Measurements from ENCODE around the gene SHH.

SHH gene

DNA sequence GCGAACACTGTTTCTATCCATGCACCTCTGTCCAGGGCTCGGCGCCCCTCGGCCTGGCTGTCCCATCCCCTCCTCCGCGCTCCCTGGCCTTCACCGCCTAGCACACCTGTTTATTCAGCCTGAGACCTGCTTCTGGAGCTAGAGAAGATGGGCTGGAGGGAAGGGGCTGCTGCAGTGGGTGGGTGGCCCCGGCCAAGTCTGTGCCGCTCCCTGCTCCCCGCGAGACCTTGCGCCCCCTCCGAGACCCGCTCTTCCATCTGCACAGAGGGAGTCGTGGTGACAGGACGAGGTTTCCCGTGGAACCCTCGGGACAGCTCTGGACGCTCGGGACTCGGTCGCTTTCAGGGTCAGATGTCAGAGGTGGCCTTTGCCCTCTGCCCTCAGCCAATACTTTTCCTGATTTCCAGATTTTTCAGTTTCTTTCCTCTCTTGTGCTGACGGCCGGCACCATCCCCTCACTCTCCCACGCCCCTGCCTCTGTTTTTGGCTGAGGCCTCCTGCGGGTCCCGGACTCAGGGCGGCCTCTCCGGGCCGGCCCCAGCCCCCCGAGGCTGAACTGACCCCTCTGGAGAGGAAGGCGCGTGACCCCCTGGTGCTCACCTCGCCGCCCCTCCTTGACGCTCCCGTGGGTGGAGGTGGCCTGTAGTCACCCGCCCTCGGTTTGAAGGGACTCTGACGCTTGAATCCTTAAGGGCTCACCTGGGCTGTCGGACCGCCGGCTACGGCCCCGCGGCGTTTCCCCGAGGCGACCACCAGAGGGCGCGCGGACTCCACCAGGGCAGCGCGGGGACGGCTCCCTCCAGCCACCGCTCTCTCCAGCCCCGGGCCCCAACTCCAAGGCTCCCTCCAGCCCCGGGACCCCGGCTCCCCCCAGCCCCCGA, 15.6 kb downstream of the SHH start:
- TF ChIP-seq, protein P1, sequence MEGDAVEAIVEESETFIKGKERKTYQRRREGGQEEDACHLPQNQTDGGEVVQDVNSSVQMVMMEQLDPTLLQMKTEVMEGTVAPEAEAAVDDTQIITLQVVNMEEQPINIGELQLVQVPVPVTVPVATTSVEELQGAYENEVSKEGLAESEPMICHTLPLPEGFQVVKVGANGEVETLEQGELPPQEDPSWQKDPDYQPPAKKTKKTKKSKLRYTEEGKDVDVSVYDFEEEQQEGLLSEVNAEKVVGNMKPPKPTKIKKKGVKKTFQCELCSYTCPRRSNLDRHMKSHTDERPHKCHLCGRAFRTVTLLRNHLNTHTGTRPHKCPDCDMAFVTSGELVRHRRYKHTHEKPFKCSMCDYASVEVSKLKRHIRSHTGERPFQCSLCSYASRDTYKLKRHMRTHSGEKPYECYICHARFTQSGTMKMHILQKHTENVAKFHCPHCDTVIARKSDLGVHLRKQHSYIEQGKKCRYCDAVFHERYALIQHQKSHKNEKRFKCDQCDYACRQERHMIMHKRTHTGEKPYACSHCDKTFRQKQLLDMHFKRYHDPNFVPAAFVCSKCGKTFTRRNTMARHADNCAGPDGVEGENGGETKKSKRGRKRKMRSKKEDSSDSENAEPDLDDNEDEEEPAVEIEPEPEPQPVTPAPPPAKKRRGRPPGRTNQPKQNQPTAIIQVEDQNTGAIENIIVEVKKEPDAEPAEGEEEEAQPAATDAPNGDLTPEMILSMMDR (IDR thresholded peaks at IDR 0.05; ENCODE audit: low read depth, low read length, missing control alignments) = peak; percentile 75
- no peaks in the 10 kb centered on the region for H3K36me3 ChIP-seq (replicated peaks)
- no peaks in the 10 kb centered on the region for H3K27me3 ChIP-seq (replicated peaks)
- no peak overlapping the region for H3K27ac ChIP-seq
- peak; percentile 18 for DNase-seq
- H3K4me3 ChIP-seq (ENCODE audit: low read depth, low read length) = no peak overlapping the region
- in situ Hi-C loops (cut with HindIII; ENCODE audit: low pct_ligation_motif_present, low sequenced_read_pairs) = no loop called here

DNA sequence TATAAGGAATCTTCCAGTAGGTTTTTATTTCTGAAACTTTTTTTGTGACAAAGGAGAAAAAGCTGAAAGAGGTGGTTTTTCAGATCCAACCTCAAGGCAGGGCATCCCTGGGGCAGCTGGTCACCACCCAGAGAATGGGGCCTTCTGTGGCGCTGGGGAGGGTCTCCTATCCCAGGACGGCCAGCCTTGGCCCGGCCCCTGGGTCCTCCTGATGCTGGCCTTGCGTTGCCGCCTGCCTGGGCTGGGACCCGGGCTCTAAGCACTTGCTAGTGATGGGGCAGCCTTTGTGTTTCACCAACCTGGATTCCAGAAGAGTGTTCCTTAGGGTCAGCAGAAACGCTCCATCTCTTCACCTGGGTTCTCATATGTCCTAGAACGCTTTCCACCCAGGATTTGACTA, 16.3 kb downstream of the SHH start:
- in situ Hi-C loops (cut with HindIII; ENCODE audit: low pct_ligation_motif_present, low sequenced_read_pairs) = no loop called here
- Histone ChIP-seq H3K27ac (no peak overlapping the region), H3K4me3 (ENCODE audit: low read depth, low read length) (no peak overlapping the region), H3K27me3 (replicated peaks) (no peaks in the 10 kb centered on the region), H3K36me3 (replicated peaks) (no peaks in the 10 kb centered on the region)
- TF ChIP-seq, protein P1 (IDR thresholded peaks at IDR 0.05; ENCODE audit: low read depth, low read length, missing control alignments) = no peak
- no peak for DNase-seq

DNA sequence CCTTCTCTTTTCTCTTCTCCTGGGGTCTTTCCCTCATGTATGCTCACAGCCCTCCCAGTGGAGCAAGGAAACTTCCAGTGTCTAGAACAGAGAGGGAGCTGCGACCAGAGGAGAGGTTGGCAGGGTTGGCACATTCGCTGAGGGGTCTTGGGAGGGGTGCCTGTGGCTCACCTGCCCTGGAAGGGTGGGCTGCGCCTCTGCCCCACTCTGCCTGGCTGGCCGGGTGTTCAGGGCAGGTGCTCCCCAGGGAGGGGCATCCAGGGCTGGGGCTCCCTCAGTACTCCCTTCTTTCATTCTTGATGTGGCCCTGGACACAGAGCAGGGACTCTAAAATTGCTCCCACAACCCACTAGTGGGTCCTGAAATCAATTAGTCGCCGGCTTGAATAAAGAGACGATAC, 16.9 kb downstream of the SHH start:
- H3K27ac ChIP-seq = no peak overlapping the region
- in situ Hi-C loops (cut with HindIII; ENCODE audit: low pct_ligation_motif_present, low sequenced_read_pairs) = no loop called here
- no peak overlapping the region for H3K4me3 ChIP-seq (ENCODE audit: low read depth, low read length)
- no peaks in the 10 kb centered on the region for H3K36me3 ChIP-seq (replicated peaks)
- no peak for DNase-seq
- no peaks in the 10 kb centered on the region for H3K27me3 ChIP-seq (replicated peaks)
- TF ChIP-seq, protein P1 (IDR thresholded peaks at IDR 0.05; ENCODE audit: low read depth, low read length, missing control alignments) = no peak

DNA sequence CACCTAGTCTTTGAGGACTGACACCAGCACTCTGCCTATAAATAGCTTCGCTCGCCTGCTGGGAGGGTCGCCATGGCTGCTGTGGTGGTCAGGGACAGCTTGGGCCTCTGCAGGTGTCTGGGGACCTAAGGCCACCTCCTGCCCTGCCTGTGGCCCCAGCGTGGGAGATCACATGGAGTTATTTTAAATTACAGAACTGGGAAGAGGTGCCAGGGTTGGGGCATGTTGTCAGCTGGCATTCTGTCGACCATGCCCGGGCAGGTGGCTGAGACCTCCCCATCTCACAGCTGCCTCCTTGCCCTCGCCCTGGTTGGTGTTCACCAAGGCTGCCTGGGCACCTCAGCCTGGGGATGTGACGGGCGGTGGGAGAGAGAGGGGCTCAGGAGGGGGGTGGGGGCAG, 18.1 kb downstream of the SHH start:
- H3K36me3 ChIP-seq (replicated peaks) = no peaks in the 10 kb centered on the region
- no peak overlapping the region for H3K27ac ChIP-seq
- TF ChIP-seq, protein P1 (IDR thresholded peaks at IDR 0.05; ENCODE audit: low read depth, low read length, missing control alignments) = no peak
- DNase-seq = no peak
- no peaks in the 10 kb centered on the region for H3K27me3 ChIP-seq (replicated peaks)
- no peak overlapping the region for H3K4me3 ChIP-seq (ENCODE audit: low read depth, low read length)
- in situ Hi-C loops (cut with HindIII; ENCODE audit: low pct_ligation_motif_present, low sequenced_read_pairs) = no loop called here

DNA sequence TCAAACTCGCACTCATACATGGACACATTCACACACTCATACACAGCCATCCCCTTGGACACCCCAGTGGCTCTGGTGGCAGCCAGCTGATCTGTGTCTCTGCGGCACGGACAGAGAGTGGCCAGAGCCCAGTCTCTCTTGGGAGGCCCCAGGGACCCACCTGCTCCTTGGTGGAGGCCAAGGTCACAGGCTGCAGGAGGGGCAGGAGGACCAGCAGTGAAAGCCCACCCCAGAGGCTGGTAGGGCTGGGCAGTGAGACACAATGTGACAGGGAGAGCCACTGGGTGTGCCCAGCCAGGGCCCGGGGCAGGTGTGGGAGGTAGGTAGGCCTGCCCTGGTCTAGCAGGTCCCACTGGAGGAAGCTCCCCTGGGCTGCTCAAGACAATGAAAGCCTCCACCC, 18.5 kb downstream of the SHH start:
- Histone ChIP-seq H3K27ac (no peak overlapping the region), H3K27me3 (replicated peaks) (no peaks in the 10 kb centered on the region), H3K36me3 (replicated peaks) (no peaks in the 10 kb centered on the region), H3K4me3 (ENCODE audit: low read depth, low read length) (no peak overlapping the region)
- TF ChIP-seq, protein P1 (IDR thresholded peaks at IDR 0.05; ENCODE audit: low read depth, low read length, missing control alignments) = no peak
- in situ Hi-C loops (cut with HindIII; ENCODE audit: low pct_ligation_motif_present, low sequenced_read_pairs) = no loop called here
- DNase-seq = no peak

Data from brain microvascular endothelial cell (primary cell).